Measurements from ENCODE around the gene EXOSC7.

The EXOSC7 gene

GRCh38 chr3:44930911-44931310 is 45.1 kb upstream of the EXOSC7 start:
- ATAC-seq, result no peak
- TF ChIP-seq ZNF8 (CRISPR knock-in tag; IDR thresholded peaks at IDR 0.05) (no peak), OSR1 (CRISPR knock-in tag; IDR thresholded peaks at IDR 0.05) (no peak), PPARA (CRISPR knock-in tag; IDR thresholded peaks at IDR 0.05; ENCODE audit: borderline replicate concordance) (no peak)

GRCh38 chr3:44931791-44932190 is 44.3 kb upstream of the EXOSC7 start:
- TF ChIP-seq CSDC2 (CRISPR knock-in tag; IDR thresholded peaks at IDR 0.05) (no peak), TOX (CRISPR knock-in tag; IDR thresholded peaks at IDR 0.05; ENCODE audit: borderline replicate concordance) (no peak), GLIS3 (CRISPR knock-in tag; IDR thresholded peaks at IDR 0.05) (no peak), PPARA (CRISPR knock-in tag; IDR thresholded peaks at IDR 0.05; ENCODE audit: borderline replicate concordance) (no peak), ZNF70 (CRISPR knock-in tag; IDR thresholded peaks at IDR 0.05) (no peak), SNAI2 (CRISPR knock-in tag; IDR thresholded peaks at IDR 0.05) (no peak), OSR1 (CRISPR knock-in tag; IDR thresholded peaks at IDR 0.05) (no peak), CSRNP3 (CRISPR knock-in tag; IDR thresholded peaks at IDR 0.05) (no peak)
- no peak for ATAC-seq

- TF ChIP-seq GLIS3 (CRISPR knock-in tag; IDR thresholded peaks at IDR 0.05) (no peak), ZFP3 (CRISPR knock-in tag; IDR thresholded peaks at IDR 0.05) (no peak), ZNF70 (CRISPR knock-in tag; IDR thresholded peaks at IDR 0.05) (no peak), OSR1 (CRISPR knock-in tag; IDR thresholded peaks at IDR 0.05) (no peak), PPARA (CRISPR knock-in tag; IDR thresholded peaks at IDR 0.05; ENCODE audit: borderline replicate concordance) (no peak), CSDC2 (CRISPR knock-in tag; IDR thresholded peaks at IDR 0.05) (no peak), RARB (CRISPR knock-in tag; IDR thresholded peaks at IDR 0.05) (no peak), ZNF8 (CRISPR knock-in tag; IDR thresholded peaks at IDR 0.05) (no peak), ZC3H10 (CRISPR knock-in tag; IDR thresholded peaks at IDR 0.05) (no peak), BACH2 (CRISPR knock-in tag; IDR thresholded peaks at IDR 0.05; ENCODE audit: borderline replicate concordance) (no peak), POU6F1 (CRISPR knock-in tag; IDR thresholded peaks at IDR 0.05; ENCODE audit: borderline replicate concordance, low read depth) (no peak), PATZ1 (CRISPR knock-in tag; IDR thresholded peaks at IDR 0.05; ENCODE audit: borderline replicate concordance) (no peak), CSRNP3 (CRISPR knock-in tag; IDR thresholded peaks at IDR 0.05) (no peak), ISL1 (CRISPR knock-in tag; IDR thresholded peaks at IDR 0.05) (no peak), ESRRG (CRISPR knock-in tag; IDR thresholded peaks at IDR 0.05) (no peak), ZNF565 (CRISPR knock-in tag; conservative IDR thresholded peaks at IDR 0.05; ENCODE audit: low read depth) (no peak), ZFP30 (CRISPR knock-in tag; IDR thresholded peaks at IDR 0.05) (no peak), SNAI2 (CRISPR knock-in tag; IDR thresholded peaks at IDR 0.05) (no peak), CREB5 (CRISPR knock-in tag; IDR thresholded peaks at IDR 0.05; ENCODE audit: low read depth) (no peak), TSHZ2 (CRISPR knock-in tag; IDR thresholded peaks at IDR 0.05) (no peak)
- ATAC-seq, result no peak
Observed at GRCh38 chr3:44932271-44932670, 43.8 kb upstream of the EXOSC7 start.
